HG02759 (cell line): ENCODE measurements around the gene ZNF106.

ENCODE experiments used
- ATAC-seq: cut with Tn5 transposase; IDR thresholded peaks from one replicate; pipeline ENCODE4 v1.9.1; 2021; ENCODE audit warnings: mild to moderate bottlenecking, moderate library complexity; ENCODE audit not compliant: unreplicated experiment

Gene ZNF106

GRCh38 chr15:42490671-42491538 lies at the start of gene ZNF106:
ZNF106 (minus strand) TSS chr15:42491141; CDS start chr15:42472289, 18,852 bp downstream.
- ATAC-seq: peak; percentile 64

DNA sequence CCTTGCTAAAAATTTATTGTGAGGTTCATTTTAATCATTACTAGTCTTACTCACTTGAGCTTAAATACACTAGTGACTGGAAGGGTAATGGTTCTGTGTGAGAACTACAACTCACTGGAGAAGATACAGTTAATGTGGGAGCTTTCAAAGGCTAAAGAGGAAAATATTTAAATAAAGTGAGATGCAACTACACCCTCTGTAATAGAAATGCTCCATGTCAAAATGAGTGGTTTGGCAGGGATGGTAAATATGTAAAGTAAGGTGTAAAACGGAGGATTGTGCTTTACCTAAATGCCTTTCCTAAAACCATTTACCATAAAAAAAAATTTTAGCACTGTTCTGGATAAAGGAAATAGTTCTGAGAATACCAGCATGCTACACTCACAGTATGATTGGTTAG lies 42.3 kb upstream of the ZNF106 start:
- no peak for ATAC-seq

DNA sequence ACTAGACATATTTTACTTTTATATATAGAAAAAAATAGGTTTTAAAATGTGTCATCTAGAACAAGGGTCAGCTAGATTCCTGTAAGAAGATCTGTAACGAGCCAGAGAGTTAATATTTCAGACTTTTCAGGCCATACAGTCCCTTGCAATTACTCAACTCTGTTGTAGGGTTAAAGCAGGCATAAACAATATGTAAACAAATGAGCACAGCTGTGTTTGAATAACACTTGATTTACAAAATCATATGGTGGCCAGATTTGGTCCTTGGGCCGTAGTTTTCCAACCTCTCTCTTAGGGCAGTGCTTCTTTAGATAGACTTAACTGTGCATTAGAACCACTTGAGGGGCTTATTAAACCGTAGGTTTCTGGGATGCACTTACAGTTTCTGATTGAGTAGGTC lies 38.0 kb upstream of the ZNF106 start:
- ATAC-seq: no peak

DNA sequence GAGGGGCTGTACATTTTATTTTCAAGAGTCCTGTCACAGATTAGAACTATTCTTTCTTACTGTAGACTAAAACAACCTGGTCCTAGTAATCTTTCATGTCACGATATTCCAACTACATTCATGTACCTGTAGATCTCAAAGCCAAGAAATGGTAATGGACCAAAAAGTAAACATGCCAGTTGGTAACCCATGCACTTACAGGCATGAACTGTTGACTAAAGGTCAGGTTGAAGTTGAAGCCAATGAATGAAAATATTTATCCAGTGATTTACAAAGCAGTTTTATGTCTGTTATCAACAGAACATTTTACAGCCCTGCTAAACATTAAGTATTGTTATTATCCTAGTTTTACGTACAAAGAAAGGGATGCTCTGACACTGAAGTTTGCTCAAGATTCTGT lies 32.4 kb upstream of the ZNF106 start:
- no peak for ATAC-seq

DNA sequence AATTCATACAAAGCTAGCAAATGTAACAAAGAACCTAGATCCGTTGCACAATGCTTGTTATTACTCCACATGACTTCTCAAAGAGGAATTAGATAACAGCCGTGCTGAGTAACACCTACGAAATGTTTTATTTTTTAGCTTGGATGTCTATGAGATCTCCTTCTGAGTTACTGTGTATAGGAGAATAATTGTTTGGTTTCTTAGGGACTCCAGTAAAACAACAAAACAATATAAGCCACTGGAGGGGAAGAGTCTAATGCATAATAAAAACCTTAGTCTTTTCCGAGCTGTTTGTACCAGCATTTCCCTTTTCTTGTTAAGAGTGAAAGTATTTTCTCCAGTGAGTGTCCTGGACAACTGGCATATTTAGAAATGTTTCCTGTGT lies 20.1 kb upstream of the ZNF106 start:
- ATAC-seq: no peak

DNA sequence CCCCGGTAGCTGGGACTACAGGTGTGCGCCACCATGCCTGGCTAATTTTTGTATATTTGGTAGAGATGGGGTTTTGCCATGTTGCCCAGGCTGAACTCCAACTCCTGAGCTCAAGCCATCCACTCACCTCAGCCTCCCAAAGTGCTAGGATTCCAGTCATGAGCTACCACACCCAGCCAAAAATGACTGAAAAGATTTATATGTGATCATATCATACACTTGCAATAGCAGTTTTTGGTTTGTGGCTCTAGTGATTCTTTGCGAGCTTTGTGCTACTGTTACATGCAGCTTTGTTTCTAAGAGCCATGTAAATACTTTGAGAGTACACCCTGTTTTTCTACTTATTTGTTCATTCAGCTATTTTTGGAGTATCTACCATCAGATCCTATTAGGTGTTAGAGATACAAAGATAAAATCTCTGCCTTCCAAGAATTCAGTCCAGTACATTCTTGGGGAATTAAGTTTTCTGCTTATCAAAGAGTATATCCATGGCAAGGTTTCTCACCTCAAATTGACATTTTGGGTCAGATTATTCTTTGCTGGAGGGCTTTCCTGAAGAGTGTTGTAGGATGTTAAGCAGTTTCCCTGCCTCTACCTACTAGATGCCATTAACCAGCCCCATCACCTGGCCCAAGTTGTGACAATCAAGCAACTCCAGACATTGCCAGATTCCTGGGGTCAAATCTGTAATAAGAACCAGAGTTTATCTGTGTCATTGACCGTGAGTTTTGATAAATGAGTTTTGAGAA lies 19.5 kb upstream of the ZNF106 start:
- ATAC-seq: no peak

- ATAC-seq: no peak
Measured at GRCh38 chr15:42508263-42508690, 17.3 kb upstream of the ZNF106 start.

- ATAC-seq: no peak
Measured at GRCh38 chr15:42507514-42507913, 16.6 kb upstream of the ZNF106 start.

DNA sequence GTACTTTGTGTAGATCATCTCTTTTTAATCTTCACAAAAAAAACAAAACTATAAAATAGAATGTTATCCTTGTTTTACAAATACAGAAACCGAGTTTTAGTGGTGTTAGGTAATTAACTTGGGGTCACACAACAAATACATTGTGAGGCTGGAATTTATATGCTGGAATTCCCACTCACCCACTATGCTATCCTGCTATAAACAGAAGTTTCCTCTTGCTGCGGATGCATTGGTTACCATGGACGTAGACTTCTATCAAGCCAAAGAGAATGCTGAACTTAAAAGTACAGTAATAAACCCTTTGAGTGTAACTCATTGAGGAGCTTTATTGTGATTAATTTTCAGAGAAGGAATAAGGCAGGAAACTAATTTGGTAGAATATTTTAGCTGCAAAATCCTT lies 13.7 kb upstream of the ZNF106 start:
- ATAC-seq: peak; percentile 16

DNA sequence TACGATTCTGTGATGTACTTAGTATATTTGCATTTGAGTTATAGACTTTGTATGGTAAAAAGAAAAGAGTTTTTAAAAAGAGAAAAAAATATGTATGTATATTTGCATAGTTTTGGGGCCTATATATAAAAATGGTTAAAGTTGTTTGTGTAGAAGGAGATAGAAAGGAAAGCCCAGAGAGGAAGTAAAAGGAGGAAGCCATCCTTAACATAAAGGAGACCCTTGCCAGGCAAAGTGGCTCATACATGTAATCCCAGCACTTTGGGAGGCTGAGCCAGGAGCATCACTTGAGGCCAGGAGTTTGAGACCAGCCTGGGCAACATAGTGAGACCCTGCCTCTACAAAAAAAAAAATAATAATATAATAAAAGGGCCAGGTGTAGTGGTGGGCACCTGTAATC lies 12.9 kb upstream of the ZNF106 start:
- ATAC-seq: no peak

DNA sequence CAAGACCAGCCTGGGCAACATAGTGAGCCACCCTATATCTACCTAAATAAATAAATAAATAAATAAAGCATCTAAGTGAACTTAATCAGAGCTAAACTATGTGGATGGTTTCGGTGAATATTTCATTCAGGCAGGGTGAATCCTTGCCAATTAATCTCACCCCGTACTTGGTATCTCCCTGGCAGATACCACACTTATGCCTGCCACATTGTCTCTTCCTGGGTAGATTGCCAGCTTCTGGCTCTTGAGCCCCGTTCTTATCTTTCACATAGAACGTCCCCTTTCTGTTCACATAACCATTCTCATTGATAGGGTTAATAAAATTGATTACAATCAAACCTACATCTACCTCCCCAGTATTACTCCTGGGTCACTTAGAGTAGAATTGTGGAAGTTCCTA lies 11.5 kb upstream of the ZNF106 start:
- no peak for ATAC-seq

GRCh38 chr15:42499858-42500609 lies 9.1 kb upstream of the ZNF106 start:
- ATAC-seq: no peak

DNA sequence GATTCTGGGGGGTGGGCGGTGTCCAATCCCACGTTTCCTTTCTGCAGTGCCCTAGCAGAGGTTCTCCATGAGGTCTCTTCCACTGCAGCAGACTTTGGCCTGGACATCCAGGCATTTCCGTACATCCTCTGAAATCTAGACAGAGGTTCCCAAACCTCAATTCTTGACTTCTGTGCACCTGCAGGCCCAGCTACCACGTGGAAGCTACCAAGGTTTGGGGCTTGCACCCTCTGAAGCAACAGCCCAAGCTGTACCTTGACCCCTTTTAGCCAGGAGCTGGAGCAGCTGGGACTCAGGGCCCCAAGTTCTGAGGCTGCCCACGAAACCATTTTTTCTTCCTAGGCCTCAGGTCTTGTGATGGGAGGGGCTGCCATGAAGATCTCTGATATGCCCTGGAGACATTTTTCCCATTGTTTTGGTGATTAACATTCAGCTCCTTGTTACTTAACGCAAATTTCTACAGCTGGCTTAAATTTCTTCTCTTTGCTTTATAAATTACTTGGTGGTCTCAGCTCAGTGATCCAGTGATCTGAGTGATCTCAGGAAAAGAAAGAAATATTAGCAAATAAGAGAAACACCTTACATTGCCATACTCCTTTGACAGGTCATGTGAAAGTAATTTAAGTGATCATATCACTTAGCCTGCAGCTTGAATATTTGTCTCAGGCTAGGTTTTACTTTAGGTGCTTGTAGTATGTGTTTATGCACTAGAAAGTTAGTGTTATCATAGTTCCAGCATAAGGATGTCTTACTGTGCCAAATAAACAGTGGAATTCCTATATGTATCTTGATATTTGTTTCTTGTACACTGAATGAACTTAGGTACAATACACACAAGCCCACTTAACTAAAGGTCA lies 7.5 kb upstream of the ZNF106 start:
- ATAC-seq: no peak

DNA sequence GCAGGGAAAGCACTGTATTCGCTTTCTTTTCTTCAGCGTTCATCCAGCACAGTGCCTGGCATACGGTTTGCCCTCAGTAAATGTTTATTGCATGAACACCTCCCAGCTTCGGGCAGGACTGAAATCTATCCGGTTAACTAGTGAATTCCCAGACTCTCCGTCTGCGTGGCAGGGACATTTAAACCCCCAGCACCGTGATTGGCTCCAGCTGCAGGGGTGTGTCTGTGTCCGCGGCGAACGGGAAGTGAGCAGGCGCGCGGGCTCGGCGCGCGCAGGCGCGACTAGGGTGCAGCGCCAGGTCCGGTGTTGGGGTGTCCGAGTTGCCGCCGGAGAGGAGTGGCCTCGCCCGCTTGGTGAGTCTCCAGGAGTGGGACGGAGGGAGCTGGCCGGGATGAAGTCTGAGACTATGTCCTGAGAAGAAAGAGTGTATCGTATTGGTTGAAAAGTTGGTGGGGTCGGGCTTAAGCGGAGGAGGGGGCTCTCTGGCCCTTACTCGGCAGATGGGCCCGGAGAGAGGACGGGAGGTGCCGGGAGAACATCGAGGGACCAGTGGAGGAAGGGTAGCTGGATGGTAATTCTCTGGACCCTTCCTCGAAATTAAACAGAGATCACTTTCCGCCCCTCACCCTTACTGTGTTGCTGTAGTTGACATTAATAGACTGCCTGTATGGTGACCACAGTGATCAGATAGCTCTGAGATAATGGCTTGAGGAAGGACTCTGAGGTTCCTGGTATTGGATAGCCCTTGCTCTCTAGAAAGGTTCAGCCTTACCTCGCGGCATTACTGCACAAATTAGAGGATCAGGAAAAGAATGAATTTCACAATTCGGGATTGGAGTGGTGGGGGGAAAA lies 4.6 kb upstream of the ZNF106 start, which contains the start of gene SNAP23:
Gene SNAP23 (plus strand): TSS at position 274 of the 852 bp plus-strand sequence. CDS start 16,213 bp downstream, outside the sequence.
- ATAC-seq: peak; percentile 82

GRCh38 chr15:42494998-42495360 lies 4.0 kb upstream of the ZNF106 start:
- no peak for ATAC-seq

DNA sequence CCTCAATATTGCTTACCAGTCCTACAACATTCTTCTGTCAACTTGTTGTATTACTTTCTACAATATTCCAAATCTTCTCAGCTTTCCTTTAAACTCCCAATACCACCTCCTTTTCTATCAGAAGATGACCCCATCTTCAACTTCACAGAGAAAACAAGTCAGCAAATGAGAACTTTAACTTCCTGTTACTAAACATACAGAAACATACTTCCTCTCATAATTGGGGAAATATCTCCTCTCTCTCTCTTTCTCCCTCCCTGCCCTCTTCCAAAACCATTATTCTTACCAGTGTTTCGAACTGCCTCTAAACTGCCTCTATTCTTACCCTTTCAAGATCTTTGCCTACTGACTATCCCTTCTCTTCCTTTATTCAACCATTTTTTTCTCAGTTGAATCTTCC lies 2.7 kb upstream of the ZNF106 start:
- no peak for ATAC-seq

- ATAC-seq: no peak
Measured at GRCh38 chr15:42491539-42492225, 741 bp upstream of the ZNF106 start.

DNA sequence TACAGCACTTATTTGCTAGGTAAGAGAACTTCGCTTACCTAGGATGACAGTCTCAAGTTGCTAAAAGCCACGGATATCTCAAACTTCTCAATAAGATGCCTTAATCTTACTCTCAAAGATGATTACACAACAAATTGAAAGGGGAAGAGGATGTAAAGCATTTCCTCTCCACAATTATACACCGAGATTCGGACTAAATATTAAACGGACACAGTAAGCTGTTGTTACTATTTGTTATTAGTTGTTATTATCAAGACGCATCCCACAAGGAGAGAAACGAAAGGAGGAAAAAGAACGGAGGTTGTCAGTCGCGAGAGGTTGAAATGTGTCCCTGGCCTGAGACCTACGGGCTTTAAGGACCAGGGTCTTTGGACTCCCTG lies 660 bp downstream of the ZNF106 start:
- ATAC-seq: no peak

DNA sequence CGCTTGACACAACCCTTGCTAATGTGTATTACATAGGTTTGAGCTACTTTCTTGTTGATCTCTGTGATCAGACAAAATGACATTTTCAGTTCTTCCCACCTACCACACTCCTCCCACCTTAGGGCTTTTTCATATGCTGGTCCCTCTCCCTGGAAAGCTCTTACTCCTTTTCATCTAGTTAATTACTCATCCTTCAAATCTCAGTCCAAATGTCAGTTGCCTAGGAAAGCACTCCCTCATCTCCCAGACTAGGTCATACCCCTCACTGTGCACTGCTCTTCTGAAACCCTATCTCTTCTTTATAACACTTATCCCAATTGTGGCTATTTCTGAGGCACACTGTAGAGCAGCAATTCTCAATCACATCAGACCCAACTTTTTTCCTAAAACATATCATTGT lies 7.3 kb downstream of the ZNF106 start:
- no peak for ATAC-seq
